Mammary epithelial cell (primary cell): ENCODE data around the gene XRCC2.
"Not testable (repeated sequence)": the region's sequence is repeated elsewhere in the genome, so short reads cannot be mapped to it uniquely, and the experiment has no call there.

ENCODE experiments used
- EZH2 ChIP-seq: IDR thresholded peaks from 2 replicates; pipeline ENCODE4 v1.6.1; 2012; ENCODE audit warnings: low read length, inconsistent platforms, borderline replicate concordance
- TF ChIP-seq, protein P1 (sequence below), 2 donors: IDR thresholded peaks in 1 of 2; conservative IDR thresholded peaks in 1 of 2; 2 replicates each; pipeline ENCODE4 v1.5.1; 2011 to 2012; ENCODE audit warnings: inconsistent platforms in 2 of 2, low read length in 2 of 2, mild to moderate bottlenecking in 2 of 2, control low read depth in 1 of 2, low read depth in 1 of 2; ENCODE audit not compliant: insufficient read depth in 1 of 2; ENCODE audit errors: extremely low read depth in 1 of 2

- TF ChIP-seq, protein P1, sequence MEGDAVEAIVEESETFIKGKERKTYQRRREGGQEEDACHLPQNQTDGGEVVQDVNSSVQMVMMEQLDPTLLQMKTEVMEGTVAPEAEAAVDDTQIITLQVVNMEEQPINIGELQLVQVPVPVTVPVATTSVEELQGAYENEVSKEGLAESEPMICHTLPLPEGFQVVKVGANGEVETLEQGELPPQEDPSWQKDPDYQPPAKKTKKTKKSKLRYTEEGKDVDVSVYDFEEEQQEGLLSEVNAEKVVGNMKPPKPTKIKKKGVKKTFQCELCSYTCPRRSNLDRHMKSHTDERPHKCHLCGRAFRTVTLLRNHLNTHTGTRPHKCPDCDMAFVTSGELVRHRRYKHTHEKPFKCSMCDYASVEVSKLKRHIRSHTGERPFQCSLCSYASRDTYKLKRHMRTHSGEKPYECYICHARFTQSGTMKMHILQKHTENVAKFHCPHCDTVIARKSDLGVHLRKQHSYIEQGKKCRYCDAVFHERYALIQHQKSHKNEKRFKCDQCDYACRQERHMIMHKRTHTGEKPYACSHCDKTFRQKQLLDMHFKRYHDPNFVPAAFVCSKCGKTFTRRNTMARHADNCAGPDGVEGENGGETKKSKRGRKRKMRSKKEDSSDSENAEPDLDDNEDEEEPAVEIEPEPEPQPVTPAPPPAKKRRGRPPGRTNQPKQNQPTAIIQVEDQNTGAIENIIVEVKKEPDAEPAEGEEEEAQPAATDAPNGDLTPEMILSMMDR (conservative IDR thresholded peaks at IDR 0.05 in 1 of 2, IDR thresholded peaks at IDR 0.05 in 1 of 2; ENCODE audit: extremely low read depth in 1 of 2, insufficient read depth in 1 of 2, low read depth in 1 of 2, low read length in 2 of 2): not testable (repeated sequence)
- not testable (repeated sequence) for TF ChIP-seq EZH2
These were observed 29.4 kb downstream of the XRCC2 start for GRCh38 chr7:152646579-152646978.
